ENCODE data around the gene CCNL2. TPM values are rescaled to one million over a fixed set of nuclear protein-coding genes. Genes with fewer than 3 reads are reported as not detected.

Gene CCNL2
- total and polyA plus RNA-seq, 2 experiments from 2014 or later, result 115 to 146 TPM

DNA sequence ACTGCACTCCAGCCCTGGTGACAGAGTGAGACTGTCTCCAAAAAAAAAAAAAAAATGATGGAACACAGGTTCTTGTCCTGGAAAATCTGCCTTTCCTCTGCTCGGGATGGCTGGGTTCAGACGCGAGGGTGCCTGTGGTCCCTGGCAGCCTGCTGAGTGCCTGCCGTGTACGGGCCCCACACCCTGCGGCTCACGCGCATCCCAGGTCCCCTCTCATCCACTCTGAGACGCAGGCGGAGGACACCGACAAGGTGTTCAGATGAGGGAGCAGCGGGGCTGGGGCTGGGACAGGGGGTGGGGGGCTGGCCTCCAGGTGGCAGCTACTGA lies 26.3 kb upstream of the CCNL2 start:
- Histone ChIP-seq H3K4me2 (no peak overlapping the region), H3K4me1 (ENCODE audit: insufficient read depth) (peaks cover 37% of the 10 kb centered on the region), H3K36me3 (ENCODE audit: insufficient read depth) (no peaks in the 10 kb centered on the region), H2AFZ (no peak overlapping the region), H3F3A (replicated peaks; ENCODE audit: low read depth) (peaks cover 30% of the 10 kb centered on the region), H3K4me3 (peak overlapping the region; percentile 46; the same call in 1 of the 2 replicates), H3K9me2 (ENCODE audit: insufficient read depth) (no peaks in the 10 kb centered on the region), H3K27ac (ENCODE audit: low read depth) (0 out of 2 replicates have a peak overlapping the region, but pooled peaks have one; percentile 32), H3K79me2 (replicated peaks; ENCODE audit: insufficient read depth) (no peaks in the 10 kb centered on the region), H3K27me3 (ENCODE audit: insufficient read depth) (no peaks in the 10 kb centered on the region), H4K20me1 (replicated peaks; ENCODE audit: insufficient read depth) (no peaks in the 10 kb centered on the region)
- ATAC-seq (no peak; the same call in 2 of the 3 replicates), DNase-seq (ENCODE audit: low spot score) (no peak)
- Mint-ChIP-seq H3K27ac (no peak overlapping the region), H3K27me3 (ENCODE audit: insufficient read depth, low read depth, poor library complexity) (peaks cover 25% of the 10 kb centered on the region), H3K9me3 (peaks cover 10% of the 10 kb centered on the region), H3K36me3 (ENCODE audit: low read depth) (peaks cover 4% of the 10 kb centered on the region; the same call in 2 of the 3 replicates), H3K4me1 (peaks cover 38% of the 10 kb centered on the region), H3K4me3 (no peak overlapping the region; the same call in 2 of the 3 replicates)
- TF ChIP-seq NANOG (IDR thresholded peaks at IDR 0.05; ENCODE audit: borderline replicate concordance) (no peak), JUNB (IDR thresholded peaks at IDR 0.05; ENCODE audit: unreplicated experiment) (no peak), CREB1 (CRISPR knock-in tag; IDR thresholded peaks at IDR 0.05; ENCODE audit: low read depth) (no peak)
- TF ChIP-seq, protein P1, sequence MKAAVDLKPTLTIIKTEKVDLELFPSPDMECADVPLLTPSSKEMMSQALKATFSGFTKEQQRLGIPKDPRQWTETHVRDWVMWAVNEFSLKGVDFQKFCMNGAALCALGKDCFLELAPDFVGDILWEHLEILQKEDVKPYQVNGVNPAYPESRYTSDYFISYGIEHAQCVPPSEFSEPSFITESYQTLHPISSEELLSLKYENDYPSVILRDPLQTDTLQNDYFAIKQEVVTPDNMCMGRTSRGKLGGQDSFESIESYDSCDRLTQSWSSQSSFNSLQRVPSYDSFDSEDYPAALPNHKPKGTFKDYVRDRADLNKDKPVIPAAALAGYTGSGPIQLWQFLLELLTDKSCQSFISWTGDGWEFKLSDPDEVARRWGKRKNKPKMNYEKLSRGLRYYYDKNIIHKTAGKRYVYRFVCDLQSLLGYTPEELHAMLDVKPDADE (IDR thresholded peaks at IDR 0.05), result no peak
- TF ChIP-seq, protein P2, sequence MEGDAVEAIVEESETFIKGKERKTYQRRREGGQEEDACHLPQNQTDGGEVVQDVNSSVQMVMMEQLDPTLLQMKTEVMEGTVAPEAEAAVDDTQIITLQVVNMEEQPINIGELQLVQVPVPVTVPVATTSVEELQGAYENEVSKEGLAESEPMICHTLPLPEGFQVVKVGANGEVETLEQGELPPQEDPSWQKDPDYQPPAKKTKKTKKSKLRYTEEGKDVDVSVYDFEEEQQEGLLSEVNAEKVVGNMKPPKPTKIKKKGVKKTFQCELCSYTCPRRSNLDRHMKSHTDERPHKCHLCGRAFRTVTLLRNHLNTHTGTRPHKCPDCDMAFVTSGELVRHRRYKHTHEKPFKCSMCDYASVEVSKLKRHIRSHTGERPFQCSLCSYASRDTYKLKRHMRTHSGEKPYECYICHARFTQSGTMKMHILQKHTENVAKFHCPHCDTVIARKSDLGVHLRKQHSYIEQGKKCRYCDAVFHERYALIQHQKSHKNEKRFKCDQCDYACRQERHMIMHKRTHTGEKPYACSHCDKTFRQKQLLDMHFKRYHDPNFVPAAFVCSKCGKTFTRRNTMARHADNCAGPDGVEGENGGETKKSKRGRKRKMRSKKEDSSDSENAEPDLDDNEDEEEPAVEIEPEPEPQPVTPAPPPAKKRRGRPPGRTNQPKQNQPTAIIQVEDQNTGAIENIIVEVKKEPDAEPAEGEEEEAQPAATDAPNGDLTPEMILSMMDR (conservative IDR thresholded peaks at IDR 0.05; ENCODE audit: low read depth in 2 of 2), result no peak

DNA sequence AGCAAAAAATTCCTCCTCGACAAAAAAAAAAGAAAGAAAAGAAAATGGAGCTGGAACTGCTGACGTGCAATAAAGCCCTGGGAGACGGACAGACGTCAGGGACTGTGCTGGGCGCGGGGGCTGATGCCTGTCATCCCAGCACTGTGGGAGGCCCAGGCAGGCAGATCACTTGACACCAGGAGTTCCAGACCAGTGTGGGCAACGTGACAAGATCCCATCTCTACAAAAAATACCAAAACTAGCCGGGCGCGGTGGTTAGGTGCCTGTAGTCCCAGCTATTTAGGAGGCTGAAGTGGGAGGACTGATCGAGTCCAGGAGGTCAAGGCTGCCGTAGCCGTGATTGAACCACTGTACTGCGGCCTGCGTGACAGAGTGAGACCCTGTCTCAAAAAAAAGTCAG lies 25.6 kb upstream of the CCNL2 start:
- no peak for DNase-seq (ENCODE audit: low spot score)
- no peaks in the 10 kb centered on the region for H3K79me2 ChIP-seq (replicated peaks; ENCODE audit: insufficient read depth)
- no peak overlapping the region for H3K4me3 ChIP-seq
- no peak overlapping the region for H2AFZ ChIP-seq
- no peaks in the 10 kb centered on the region for H4K20me1 ChIP-seq (replicated peaks; ENCODE audit: insufficient read depth)
- H3K36me3 ChIP-seq (ENCODE audit: insufficient read depth), result no peaks in the 10 kb centered on the region
- Mint-ChIP-seq H3K9me3 (peaks cover 5% of the 10 kb centered on the region), H3K4me3 (peak overlapping the region; percentile 36; the same call in 1 of the 3 replicates), H3K27ac (no peak overlapping the region), H3K27me3 (ENCODE audit: insufficient read depth, low read depth, poor library complexity) (peaks cover 19% of the 10 kb centered on the region), H3K4me1 (peaks cover 32% of the 10 kb centered on the region), H3K36me3 (ENCODE audit: low read depth) (peaks cover 4% of the 10 kb centered on the region; the same call in 2 of the 3 replicates)
- H3K4me1 ChIP-seq (ENCODE audit: insufficient read depth), result peaks cover 31% of the 10 kb centered on the region
- no peaks in the 10 kb centered on the region for H3K9me2 ChIP-seq (ENCODE audit: insufficient read depth)
- no peaks in the 10 kb centered on the region for H3K27me3 ChIP-seq (ENCODE audit: insufficient read depth)
- no peak for ATAC-seq
- H3K4me2 ChIP-seq, result no peak overlapping the region
- H3F3A ChIP-seq (replicated peaks; ENCODE audit: low read depth), result peaks cover 24% of the 10 kb centered on the region
- no peak overlapping the region for H3K27ac ChIP-seq (ENCODE audit: low read depth)
- TF ChIP-seq, protein P2 (conservative IDR thresholded peaks at IDR 0.05; ENCODE audit: low read depth in 2 of 2), result no peak
- TF ChIP-seq, protein P3, sequence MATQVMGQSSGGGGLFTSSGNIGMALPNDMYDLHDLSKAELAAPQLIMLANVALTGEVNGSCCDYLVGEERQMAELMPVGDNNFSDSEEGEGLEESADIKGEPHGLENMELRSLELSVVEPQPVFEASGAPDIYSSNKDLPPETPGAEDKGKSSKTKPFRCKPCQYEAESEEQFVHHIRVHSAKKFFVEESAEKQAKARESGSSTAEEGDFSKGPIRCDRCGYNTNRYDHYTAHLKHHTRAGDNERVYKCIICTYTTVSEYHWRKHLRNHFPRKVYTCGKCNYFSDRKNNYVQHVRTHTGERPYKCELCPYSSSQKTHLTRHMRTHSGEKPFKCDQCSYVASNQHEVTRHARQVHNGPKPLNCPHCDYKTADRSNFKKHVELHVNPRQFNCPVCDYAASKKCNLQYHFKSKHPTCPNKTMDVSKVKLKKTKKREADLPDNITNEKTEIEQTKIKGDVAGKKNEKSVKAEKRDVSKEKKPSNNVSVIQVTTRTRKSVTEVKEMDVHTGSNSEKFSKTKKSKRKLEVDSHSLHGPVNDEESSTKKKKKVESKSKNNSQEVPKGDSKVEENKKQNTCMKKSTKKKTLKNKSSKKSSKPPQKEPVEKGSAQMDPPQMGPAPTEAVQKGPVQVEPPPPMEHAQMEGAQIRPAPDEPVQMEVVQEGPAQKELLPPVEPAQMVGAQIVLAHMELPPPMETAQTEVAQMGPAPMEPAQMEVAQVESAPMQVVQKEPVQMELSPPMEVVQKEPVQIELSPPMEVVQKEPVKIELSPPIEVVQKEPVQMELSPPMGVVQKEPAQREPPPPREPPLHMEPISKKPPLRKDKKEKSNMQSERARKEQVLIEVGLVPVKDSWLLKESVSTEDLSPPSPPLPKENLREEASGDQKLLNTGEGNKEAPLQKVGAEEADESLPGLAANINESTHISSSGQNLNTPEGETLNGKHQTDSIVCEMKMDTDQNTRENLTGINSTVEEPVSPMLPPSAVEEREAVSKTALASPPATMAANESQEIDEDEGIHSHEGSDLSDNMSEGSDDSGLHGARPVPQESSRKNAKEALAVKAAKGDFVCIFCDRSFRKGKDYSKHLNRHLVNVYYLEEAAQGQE (IDR thresholded peaks at IDR 0.05; ENCODE audit: unreplicated experiment), result no peak
- no peak for TF ChIP-seq ZNF114 (CRISPR knock-in tag; IDR thresholded peaks at IDR 0.05)
- TF ChIP-seq NANOG (IDR thresholded peaks at IDR 0.05; ENCODE audit: borderline replicate concordance), result no peak
- TF ChIP-seq, protein P1 (IDR thresholded peaks at IDR 0.05), result no peak
